H1 (cell line): ENCODE data around the gene CYP4V2. TPM values are rescaled to one million over a fixed set of nuclear protein-coding genes. Genes with fewer than 3 reads are reported as not detected.

Source experiments
- CTCF ChIA-PET: fragments of 300-600 bp; sonication (Branson Sonifier 250); formaldehyde crosslinking; loops from one replicate; lab custom pipeline; 2021; ENCODE audit not compliant: partially characterized antibody; lab: Charles Lee
- POLR2A ChIA-PET: fragments of 300-600 bp; sonication (Branson Sonifier 250); formaldehyde crosslinking; loops from one replicate; lab custom pipeline; 2021; ENCODE audit warnings: inconsistent platforms; ENCODE audit not compliant: partially characterized antibody; lab: Charles Lee
- DNase-seq, 2 experiments: peaks; one replicate each; pipeline versions ENCODE4 v3.0.0 to v3.0.0-alpha.2; 2010 to 2022; ENCODE audit warnings: low spot score in 2 of 2, low read depth in 1 of 2, mixed read lengths in 1 of 2
- FAIRE-seq: peaks from 2 replicates; lab custom pipeline; 2011; peaks lifted over from hg19 to GRCh38; lab: Jason Lieb, UNC
- H2AFZ ChIP-seq: 2 replicates; pipeline ENCODE4 v1.8.1; 2012; ENCODE audit warnings: low read length, inconsistent platforms
- H2AK5ac ChIP-seq: 2 replicates; pipeline ENCODE4 v1.6.1; 2013; ENCODE audit warnings: low read depth, low read length
- H2BK120ac ChIP-seq: replicated peaks from 2 replicates; pipeline ENCODE3; 2013; ENCODE audit warnings: low read depth, low read length, inconsistent platforms
- H2BK12ac ChIP-seq: 2 replicates; pipeline ENCODE4 v1.6.1; 2013; ENCODE audit warnings: low read depth, low read length
- H2BK15ac ChIP-seq: 2 replicates; pipeline ENCODE4 v1.6.1; 2013; ENCODE audit warnings: low read length
- H2BK20ac ChIP-seq: 2 replicates; pipeline ENCODE4 v1.6.1; 2013; ENCODE audit warnings: low read length
- H2BK5ac ChIP-seq: 2 replicates; pipeline ENCODE4 v1.6.1; 2013; ENCODE audit warnings: low read depth, low read length
- H3K14ac ChIP-seq: 2 replicates; pipeline ENCODE4 v1.6.1; 2013; ENCODE audit warnings: inconsistent platforms; ENCODE audit not compliant: insufficient read length
- H3K18ac ChIP-seq: 2 replicates; pipeline ENCODE4 v1.6.1; 2013; ENCODE audit warnings: low read length; ENCODE audit errors: extremely low read depth
- H3K23ac ChIP-seq: 2 replicates; pipeline ENCODE4 v1.6.1; 2013; ENCODE audit warnings: inconsistent platforms; ENCODE audit not compliant: insufficient read length
- H3K23me2 ChIP-seq: 2 replicates; pipeline ENCODE4 v1.6.1; 2013; ENCODE audit warnings: low read depth, low read length
- H3K27ac ChIP-seq: 2 replicates; pipeline ENCODE4 v1.6.1; 2011; ENCODE audit warnings: low read depth, low read length, inconsistent platforms
- H3K27me3 ChIP-seq, 4 experiments: replicated peaks in 1 of 4; 1 replicate in 1 of 4; 2 replicates in 3 of 4; pipeline versions ENCODE4 v1.6.1 to v1.8.1; 2011 to 2013; ENCODE audit warnings: low read length in 3 of 4, mild to moderate bottlenecking in 3 of 4, inconsistent platforms in 2 of 4, mixed read lengths in 2 of 4, moderate library complexity in 1 of 4; ENCODE audit not compliant: control insufficient read depth in 3 of 4, insufficient read depth in 3 of 4; ENCODE audit errors: extremely low read depth in 1 of 4
- H3K36me3 ChIP-seq, 4 experiments: 2 replicates each; pipeline versions ENCODE4 v1.6.1 to v1.8.1; 2011 to 2013; ENCODE audit warnings: mild to moderate bottlenecking in 4 of 4, low read length in 3 of 4, moderate library complexity in 2 of 4, control low read depth in 1 of 4, inconsistent platforms in 1 of 4; ENCODE audit not compliant: insufficient read depth in 4 of 4, control insufficient read depth in 2 of 4
- H3K4ac ChIP-seq: replicated peaks from 2 replicates; pipeline ENCODE3; 2013; ENCODE audit warnings: low read length, low read depth, mixed read lengths, inconsistent platforms; ENCODE audit not compliant: insufficient read length
- H3K4me1 ChIP-seq, 4 experiments: replicated peaks in 1 of 4; 1 replicate in 1 of 4; 2 replicates in 3 of 4; pipeline versions ENCODE4 v1.6.1 to v1.8.1; 2011 to 2013; ENCODE audit warnings: low read length in 3 of 4, inconsistent platforms in 2 of 4, mixed read lengths in 1 of 4; ENCODE audit not compliant: insufficient read depth in 4 of 4, control insufficient read depth in 3 of 4
- H3K4me2 ChIP-seq, 2 experiments: 2 replicates each; pipeline versions ENCODE4 v1.6.1 to v1.8.1; 2011 to 2013; ENCODE audit warnings: low read depth in 2 of 2, low read length in 2 of 2, control low read depth in 1 of 2, inconsistent platforms in 1 of 2, mild to moderate bottlenecking in 1 of 2; ENCODE audit not compliant: insufficient read depth in 1 of 2
- H3K4me3 ChIP-seq, 4 experiments: fragments of 200-600, 300-600 bp in 1 of 4; sonication (generic), shearing (Covaris generic), sonication (Bioruptor Twin) in 1 of 4; 2 replicates each; pipeline versions ENCODE4 v1.5.1 to v1.8.1; 2011 to 2016; ENCODE audit warnings: low read length in 4 of 4, low read depth in 3 of 4, control low read depth in 2 of 4, inconsistent platforms in 2 of 4, mild to moderate bottlenecking in 2 of 4, mixed read lengths in 1 of 4, moderate library complexity in 1 of 4; ENCODE audit not compliant: insufficient read depth in 2 of 4; ENCODE audit errors: extremely low read depth in 1 of 4
- H3K56ac ChIP-seq: replicated peaks from 2 replicates; pipeline ENCODE3; 2013; ENCODE audit warnings: low read depth, mild to moderate bottlenecking, mixed read lengths, low read length, inconsistent platforms; ENCODE audit not compliant: insufficient read length
- H3K79me1 ChIP-seq: 2 replicates; pipeline ENCODE4 v1.6.1; 2013; ENCODE audit warnings: low read depth, low read length, control low read depth
- H3K79me2 ChIP-seq, 2 experiments: 2 replicates each; pipeline versions ENCODE4 v1.6.1 to v1.8.1; 2012 to 2013; ENCODE audit warnings: low read length in 2 of 2, mild to moderate bottlenecking in 2 of 2, inconsistent platforms in 1 of 2; ENCODE audit not compliant: insufficient read depth in 2 of 2, control insufficient read depth in 1 of 2
- H3K9ac ChIP-seq, 4 experiments: replicated peaks in 1 of 4; 1 replicate in 1 of 4; 2 replicates in 3 of 4; pipeline versions ENCODE4 v1.6.1 to v1.8.1; 2011 to 2013; ENCODE audit warnings: low read depth in 3 of 4, low read length in 3 of 4, control low read depth in 2 of 4, mild to moderate bottlenecking in 2 of 4, moderate library complexity in 2 of 4, inconsistent platforms in 1 of 4; ENCODE audit errors: extremely low read depth in 1 of 4
- H3K9me3 ChIP-seq, 2 experiments: 2 replicates each; pipeline versions ENCODE4 v1.6.1 to v1.8.1; 2012 to 2013; ENCODE audit warnings: mild to moderate bottlenecking in 2 of 2, moderate library complexity in 2 of 2, control low read depth in 1 of 2, inconsistent platforms in 1 of 2, low read depth in 1 of 2, low read length in 1 of 2, mixed read lengths in 1 of 2; ENCODE audit not compliant: insufficient read depth in 2 of 2
- H4K20me1 ChIP-seq, 2 experiments: replicated peaks in 1 of 2; 2 replicates each; pipeline versions ENCODE3 to v1.8.1; 2011 to 2013; ENCODE audit warnings: inconsistent platforms in 2 of 2, low read length in 2 of 2, mild to moderate bottlenecking in 1 of 2; ENCODE audit not compliant: insufficient read depth in 2 of 2, control insufficient read depth in 1 of 2
- H4K5ac ChIP-seq: 2 replicates; pipeline ENCODE4 v1.6.1; 2013; ENCODE audit warnings: low read length, low read depth, mixed read lengths, inconsistent platforms; ENCODE audit not compliant: insufficient read length
- H4K8ac ChIP-seq: 2 replicates; pipeline ENCODE4 v1.8.0; 2013; ENCODE audit warnings: mild to moderate bottlenecking, moderate library complexity, low read length, inconsistent platforms; ENCODE audit not compliant: insufficient read depth; ENCODE audit errors: extremely low read depth
- H4K91ac ChIP-seq: replicated peaks from 2 replicates; pipeline ENCODE3; 2013; ENCODE audit warnings: low read length, mixed read lengths, inconsistent platforms; ENCODE audit not compliant: insufficient read length
- ASH2L ChIP-seq: fragments of 200-600, 300-600 bp; sonication (generic); IDR thresholded peaks from one replicate; pipeline ENCODE4 v1.7.1; 2017; ENCODE audit warnings: low read length
- ATF2 ChIP-seq: IDR thresholded peaks from 2 replicates; pipeline ENCODE4 v1.6.1; 2012; ENCODE audit warnings: low read length, inconsistent platforms
- CREB1 ChIP-seq: IDR thresholded peaks from 2 replicates; pipeline ENCODE4 v1.6.1; 2012; ENCODE audit warnings: inconsistent platforms
- FOSL1 ChIP-seq: IDR thresholded peaks from 2 replicates; pipeline ENCODE4 v1.6.1; 2011; ENCODE audit warnings: mild to moderate bottlenecking, low read depth, low read length, moderate library complexity; ENCODE audit not compliant: insufficient read depth
- JUN ChIP-seq: IDR thresholded peaks from 2 replicates; pipeline ENCODE4 v1.6.1; 2011; ENCODE audit warnings: low read depth, mild to moderate bottlenecking, improper control_type of control experiment, low read length
- PHF8 ChIP-seq: fragments of 200-600 bp; sonication (generic); conservative IDR thresholded peaks from 2 replicates; pipeline ENCODE4 v1.7.1; 2012; ENCODE audit warnings: low read depth, mild to moderate bottlenecking, inconsistent platforms, low read length, moderate library complexity
- RFX5 ChIP-seq: IDR thresholded peaks from 2 replicates; pipeline ENCODE4 v1.6.1; 2011; ENCODE audit warnings: low read depth, low read length, improper control_type of control experiment, borderline replicate concordance
- WGBS, 2 experiments: shearing (Covaris generic) in 1 of 2; methylation state at CpG; one replicate each; pipeline versions ENCODE4 v1.1.6 to v1.1.7; 2013 to 2015; ENCODE audit warnings: low lambda C conversion rate in 2 of 2, mixed read lengths in 2 of 2, inconsistent platforms in 1 of 2, low coverage in 1 of 2, missing lambda C conversion rate in 1 of 2; ENCODE audit not compliant: insufficient replicate concordance in 2 of 2, insufficient coverage in 1 of 2, insufficient read length in 1 of 2; ENCODE audit errors: extremely low coverage in 1 of 2, missing lambda C conversion rate in 1 of 2; 5-methylcytosine and 5-hydroxymethylcytosine counted together
- polyA plus RNA-seq, 7 experiments: library from polyadenylated mRNA; depleted of rRNA in 3 of 7; stranded (reverse) in 5 of 7; unstranded in 2 of 7; fragments of >200 nt in 5 of 7; fragments of 200-250 nt in 2 of 7; gene quantifications; 1 replicate in 5 of 7; 2 replicates in 1 of 7; 4 replicates in 1 of 7; pipeline versions ENCODE4 v1.2.1 to v1.2.3, GENCODE V29; 2011 to 2013; ENCODE audit warnings: missing spikeins in 2 of 7, mixed read lengths in 2 of 7
- total RNA-seq: library from RNA; stranded (reverse); fragmentation: NEBNext Ultra II Directional; extraction: Animal tissue kit (Norgen Biotek cat#: 25700); gene quantifications from 2 replicates; pipeline ENCODE4 v1.2.1, GENCODE V29; 2021

The CYP4V2 gene
- total and polyA plus RNA-seq, 2 of the 8 experiments (the other 6 are each of a cell fraction or from before 2014, with no cell fraction given), result 0.65 to 1.0 TPM

DNA sequence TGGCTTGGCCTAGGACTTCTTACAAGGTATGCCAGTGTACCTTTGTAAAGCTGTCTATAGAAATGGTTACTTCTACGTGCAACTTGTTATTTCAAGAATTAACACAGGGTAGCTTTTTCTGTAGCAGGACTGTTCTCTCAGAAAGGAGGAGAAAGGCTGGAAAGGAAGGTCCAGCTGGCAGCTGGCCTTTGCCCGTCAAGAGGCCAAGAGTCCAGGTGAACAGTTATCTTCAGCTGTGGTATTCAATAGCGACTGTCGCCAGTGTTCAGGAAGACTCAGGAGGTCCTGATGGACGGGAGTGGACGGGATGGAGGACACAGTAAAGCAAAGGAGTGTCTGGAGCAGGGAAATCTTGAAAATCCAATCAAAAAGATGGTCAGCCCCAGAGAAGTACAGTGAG is 4.7 kb downstream of the CYP4V2 start:
- POLR2A ChIA-PET, result no interaction called here
- FAIRE-seq, result no peak

More for the DNA sequence above, 4.7 kb downstream of the CYP4V2 start:
- no peak overlapping the region for H2BK5ac ChIP-seq
- DNase-seq, result no peak
- H2BK15ac ChIP-seq, result no peak overlapping the region
- H3K18ac ChIP-seq, result no peak overlapping the region
- TF ChIP-seq JUN (no peak), FOSL1 (no peak), ATF2 (no peak), PHF8 (no peak), CREB1 (no peak), ASH2L (no peak), RFX5 (no peak)
- no peak overlapping the region for H2BK20ac ChIP-seq
- no peak overlapping the region for H3K4me3 ChIP-seq
- H3K79me2 ChIP-seq, result no peaks in the 10 kb centered on the region
- no peak overlapping the region for H3K9ac ChIP-seq
- CTCF ChIA-PET, result interaction anchor here (0.8 to 1.5 kb wide), 2 partner anchors 48 to 63 kb away, joined by 3 read pairs; no protein-coding TSS in a partner anchor
- H2BK120ac ChIP-seq, result no peak overlapping the region
- H3K23me2 ChIP-seq, result peaks cover 5% of the 10 kb centered on the region; the same call in 1 of the 2 replicates
- H3K4me1 ChIP-seq, result 0 out of 7 replicates have a peak, but pooled peaks cover 0 to 2% (median under 1%) of the 10 kb centered on the region in 4 experiments
- H3K36me3 ChIP-seq, result no peaks in the 10 kb centered on the region
- H2AK5ac ChIP-seq, result no peak overlapping the region
- no peak overlapping the region for H2BK12ac ChIP-seq
- H3K27ac ChIP-seq, result no peak overlapping the region
- WGBS, 2 experiments, result 94% methylated on average over 6 of the region's 6 CpGs; no CpG with 5 or more reads in 1 of the 2 experiments
- H4K20me1 ChIP-seq, result no peaks in the 10 kb centered on the region
- no peaks in the 10 kb centered on the region for H3K9me3 ChIP-seq
- H3K56ac ChIP-seq, result no peak overlapping the region
- no peak overlapping the region for H4K91ac ChIP-seq
- no peak overlapping the region for H3K4ac ChIP-seq
- H3K23ac ChIP-seq, result no peak overlapping the region
- no peaks in the 10 kb centered on the region for H3K27me3 ChIP-seq
- H2AFZ ChIP-seq, result no peak overlapping the region
- H4K8ac ChIP-seq, result no peak overlapping the region
- no peak overlapping the region for H3K4me2 ChIP-seq
- no peak overlapping the region for H3K14ac ChIP-seq
- H3K79me1 ChIP-seq, result no peaks in the 10 kb centered on the region
- no peak overlapping the region for H4K5ac ChIP-seq
